Inferior parietal cortex (tissue), 1 donor: ENCODE data around the gene GNG13.

Experiments used
- DNase-seq: peaks from one replicate; pipeline ENCODE4 v3.0.0-alpha.2; 2016; ENCODE audit errors: extremely low spot score

GNG13 gene

GRCh38 chr16:813916-814412 is 13.4 kb upstream of the GNG13 start:
- DNase-seq = no peak

DNA sequence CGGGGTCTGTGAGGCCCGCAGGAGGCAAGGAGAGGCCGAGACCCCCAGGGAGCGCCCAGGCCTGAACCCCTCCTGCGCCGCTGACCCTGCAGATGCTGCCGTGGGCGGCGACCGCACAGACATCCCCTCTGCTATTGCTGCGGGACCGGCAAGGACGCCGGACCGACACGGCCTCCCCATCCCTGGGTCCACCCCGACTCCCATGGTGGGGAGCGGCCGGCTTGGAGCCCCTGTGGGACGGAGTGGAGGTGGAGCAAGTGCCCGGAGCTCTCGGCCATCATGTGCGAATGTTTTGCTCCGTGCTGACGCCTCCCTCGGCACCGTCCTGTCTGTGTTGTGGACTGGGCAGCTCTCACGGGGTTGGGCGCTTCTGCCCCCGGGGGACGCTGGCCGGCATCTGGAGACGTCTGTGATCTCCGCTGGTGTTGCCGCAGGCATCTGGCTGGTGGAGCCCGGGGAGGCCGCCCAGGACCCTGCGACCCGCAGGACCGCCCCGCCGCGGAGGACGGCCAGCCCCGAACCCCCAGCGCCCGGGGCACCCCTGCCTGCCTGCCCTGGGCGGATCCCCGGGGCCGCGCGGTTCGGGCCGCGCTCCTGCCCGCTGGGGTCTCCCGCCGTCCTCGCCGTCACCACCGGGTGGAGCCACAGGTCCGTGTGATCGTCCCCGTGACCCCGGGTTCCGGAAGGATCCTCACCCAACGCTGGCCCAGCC is 12.8 kb upstream of the GNG13 start:
- DNase-seq = peak; percentile 52

- DNase-seq = no peak
Measured at GRCh38 chr16:808085-808386, 7.5 kb upstream of the GNG13 start.

- DNase-seq = peak; percentile 92
Measured at GRCh38 chr16:807347-808084, 7.0 kb upstream of the GNG13 start.

DNA sequence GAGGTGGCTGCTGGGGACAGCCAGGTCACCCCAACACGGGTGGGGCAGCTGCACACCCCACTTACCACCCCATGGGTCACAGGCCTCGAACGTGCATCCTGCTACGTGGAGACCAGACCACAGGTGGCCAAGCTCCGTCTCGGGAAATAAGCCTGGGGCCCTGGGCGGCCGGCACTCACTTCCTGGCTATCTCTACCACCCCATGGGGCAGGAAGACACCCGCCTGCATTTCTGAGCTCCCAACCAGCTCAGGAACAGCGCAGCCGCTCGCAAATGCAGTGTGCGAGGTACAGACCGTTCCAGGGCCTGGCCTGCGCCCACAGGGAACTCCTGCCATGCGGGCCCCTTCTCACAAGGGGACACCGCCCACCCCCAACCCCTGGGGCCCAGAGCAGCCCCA is 4.9 kb upstream of the GNG13 start:
- no peak for DNase-seq

GRCh38 chr16:804193-805048 is 3.9 kb upstream of the GNG13 start:
- no peak for DNase-seq

DNA sequence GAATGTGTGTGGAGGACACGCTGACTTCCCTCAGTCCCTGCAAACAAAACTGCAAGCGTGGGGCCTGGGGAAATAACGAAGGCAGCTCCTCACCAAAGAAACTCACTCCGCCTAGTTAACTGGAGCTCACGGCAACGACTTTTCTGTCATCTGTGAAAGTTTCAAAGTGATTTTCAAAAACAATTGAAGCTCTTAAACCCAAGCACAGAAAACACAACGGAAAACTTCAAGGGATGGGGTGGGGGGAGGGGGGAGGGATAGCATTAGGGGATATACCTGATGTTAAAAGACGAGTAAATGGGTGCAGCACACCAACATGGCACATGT is 3.2 kb upstream of the GNG13 start:
- no peak for DNase-seq

DNA sequence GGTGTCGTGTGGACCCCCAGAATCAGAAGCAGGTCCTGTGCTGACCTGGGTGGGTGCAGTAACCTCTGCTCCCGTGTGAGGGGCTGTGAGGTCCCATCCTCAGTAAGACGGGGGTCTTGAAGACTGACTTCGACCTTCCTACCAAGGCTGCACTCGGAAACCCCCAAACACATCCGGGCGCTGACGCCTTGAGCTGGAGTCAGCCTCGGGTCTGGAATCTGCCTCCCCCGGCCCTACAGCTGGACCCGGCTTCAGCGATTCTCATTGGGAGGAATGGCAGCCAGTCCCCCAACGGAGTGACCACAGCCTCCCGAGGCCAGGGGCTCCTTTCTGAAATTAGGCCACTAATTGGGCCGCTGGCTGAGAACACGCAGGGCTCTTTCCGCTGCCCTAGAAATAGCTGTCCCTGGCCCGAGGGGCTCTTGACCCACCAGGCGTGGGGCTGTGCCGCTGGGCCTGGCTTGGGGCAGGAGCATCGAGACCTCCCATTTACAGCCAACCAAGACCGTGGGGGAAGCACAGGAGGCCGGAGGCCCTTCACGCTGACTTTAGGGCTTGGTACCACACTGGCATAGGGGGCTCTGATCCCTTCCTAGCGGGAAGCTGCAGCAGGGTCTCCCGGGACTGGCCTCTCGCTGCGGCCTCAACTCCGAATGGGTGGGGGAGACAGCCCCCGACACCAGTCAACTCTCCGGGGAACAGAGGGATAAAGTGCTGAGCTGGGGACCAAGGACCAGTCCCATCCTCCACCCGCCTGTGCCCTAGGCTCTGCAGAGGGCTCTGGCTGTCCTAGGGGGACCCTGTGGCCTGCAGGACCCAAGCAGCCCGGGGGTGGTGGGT is 2.6 kb upstream of the GNG13 start:
- DNase-seq = no peak

GRCh38 chr16:802461-802860 is 1.9 kb upstream of the GNG13 start:
- no peak for DNase-seq

DNA sequence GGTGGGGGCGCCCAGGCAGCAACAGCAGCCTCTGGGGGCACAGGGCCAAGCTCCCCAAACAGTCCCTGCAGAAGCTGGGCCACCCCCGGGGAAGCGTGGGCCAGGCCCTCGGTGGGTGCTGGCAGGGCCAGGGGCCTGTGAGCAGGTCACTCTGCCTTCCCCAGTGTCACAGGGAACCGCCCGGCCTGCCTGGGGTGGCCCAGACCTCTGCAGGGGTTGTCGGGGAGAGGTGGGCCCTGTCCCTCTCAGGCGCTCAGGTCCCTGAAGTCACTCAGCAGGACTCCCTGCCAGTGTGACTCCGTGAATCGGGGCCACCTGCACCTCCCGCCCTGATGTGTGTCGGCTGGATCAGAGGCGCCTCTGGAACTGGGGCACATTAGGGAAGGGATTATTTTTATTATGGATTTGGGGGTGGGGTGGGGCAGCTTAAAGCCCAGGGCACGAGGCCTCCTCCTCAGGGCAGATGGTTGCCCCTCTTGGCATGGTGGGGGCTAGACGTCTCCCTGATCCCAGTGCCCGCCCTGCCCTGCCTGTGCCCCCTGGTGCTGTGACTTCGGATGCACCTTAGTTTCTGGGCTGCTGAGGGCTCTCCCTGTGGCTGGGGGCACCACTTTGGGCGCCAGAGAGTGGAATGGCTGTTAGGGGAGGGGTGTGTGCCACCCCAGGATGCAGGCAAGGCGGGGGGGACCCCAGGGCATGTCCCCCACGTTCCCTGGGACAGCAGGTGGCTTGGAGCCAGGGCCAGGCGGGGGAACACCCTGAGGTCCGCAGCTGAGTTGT is 1.2 kb upstream of the GNG13 start:
- no peak for DNase-seq

- DNase-seq = no peak
Measured at GRCh38 chr16:800834-801511, 439 bp upstream of the GNG13 start.

GRCh38 chr16:799111-799947 is 1.2 kb downstream of the GNG13 start:
- DNase-seq = no peak

DNA sequence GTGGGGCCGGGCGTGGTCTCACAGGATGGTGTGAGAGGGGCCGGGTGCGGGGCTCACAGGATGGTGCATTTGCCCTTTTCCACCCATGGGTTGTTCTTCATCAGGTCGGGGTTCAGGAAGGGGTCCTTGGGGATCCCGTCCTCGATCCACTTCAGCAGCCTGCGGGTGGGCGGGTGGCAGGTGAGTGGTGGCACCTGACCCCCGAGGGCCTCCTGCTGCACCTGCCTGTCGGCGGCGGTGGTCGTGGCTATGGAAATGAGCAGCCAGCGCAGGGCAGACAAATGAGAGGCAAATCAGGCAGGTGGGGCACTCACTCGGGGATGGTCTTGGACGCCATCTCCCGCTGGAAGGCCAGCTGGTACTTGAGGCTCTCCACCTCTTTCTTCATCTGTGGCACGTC is 1.9 kb downstream of the GNG13 start:
- DNase-seq = no peak

DNA sequence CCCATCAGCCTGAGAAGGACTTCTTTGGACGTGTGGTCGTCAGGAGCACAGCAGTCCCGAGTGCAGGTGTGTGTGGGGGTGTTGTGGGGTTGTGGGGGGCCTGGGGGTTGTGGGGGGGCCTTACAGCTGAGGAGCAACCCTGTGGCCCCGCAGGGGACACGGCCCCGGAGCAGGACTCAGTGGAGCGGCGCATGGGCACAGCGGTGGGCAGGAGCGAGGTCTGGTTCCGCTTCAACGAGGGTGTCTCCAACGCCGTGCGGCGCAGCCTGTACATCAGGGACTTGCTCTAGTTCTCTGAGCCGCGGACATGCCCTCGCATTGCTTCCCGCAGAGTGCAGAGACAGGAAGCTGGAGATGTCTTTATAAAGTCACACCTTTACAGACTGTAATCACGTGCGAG is 2.8 kb downstream of the GNG13 start:
- no peak for DNase-seq

DNA sequence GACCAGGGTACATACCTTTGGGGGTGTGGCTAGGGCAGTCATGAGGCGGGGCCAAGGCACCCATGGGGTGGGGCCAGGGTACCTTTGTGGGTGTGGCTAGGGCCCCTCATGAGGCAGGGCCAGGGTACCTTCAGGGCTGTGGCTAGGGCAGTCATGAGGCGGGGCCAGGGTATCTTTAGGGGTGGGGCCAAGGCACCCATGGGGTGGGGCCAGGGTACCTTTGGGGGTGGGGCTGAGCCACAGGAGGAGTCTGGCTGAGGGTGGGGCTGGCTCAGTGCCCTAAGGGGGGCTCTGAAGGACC is 3.5 kb downstream of the GNG13 start:
- DNase-seq = no peak

DNA sequence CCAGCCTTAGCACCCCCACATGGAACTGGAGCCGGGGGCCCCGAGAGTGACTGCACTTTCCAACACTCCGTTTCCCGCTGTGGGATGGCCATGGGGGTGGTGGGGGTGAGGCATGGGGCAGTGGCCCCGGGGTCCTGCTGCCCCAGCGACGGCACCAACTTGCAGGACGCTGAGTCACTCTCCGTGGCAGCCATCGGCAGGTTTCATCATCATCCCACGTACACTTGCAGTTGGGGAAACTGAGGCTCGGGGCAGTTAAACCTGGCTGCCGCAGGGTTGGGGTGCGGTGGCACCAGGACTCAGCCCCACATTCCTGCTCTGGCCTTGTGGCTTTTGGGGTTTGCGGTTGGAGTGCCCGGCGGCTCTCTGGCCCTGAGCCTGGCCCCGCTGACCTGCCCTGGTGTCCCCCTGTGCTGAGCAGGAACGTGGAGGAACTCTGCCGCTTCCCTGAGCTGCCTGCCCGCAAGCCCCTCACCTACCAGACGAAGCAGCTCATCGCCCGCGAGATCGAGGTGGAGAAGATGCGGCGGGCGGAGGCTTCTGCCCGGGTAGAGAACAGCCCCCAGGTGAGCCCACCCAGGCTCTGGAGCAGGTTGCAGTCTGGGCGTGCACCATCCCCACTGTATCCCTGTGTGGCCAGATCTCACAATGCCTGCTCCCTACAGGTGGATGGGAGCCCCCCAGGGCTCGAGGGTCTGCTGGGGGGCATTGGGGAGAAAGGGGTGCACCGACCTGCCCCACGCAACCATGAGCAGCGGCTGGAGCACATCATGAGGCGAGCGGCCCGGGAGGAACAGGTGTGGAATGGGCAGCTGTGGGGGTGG is 4.0 kb downstream of the GNG13 start:
- no peak for DNase-seq

GRCh38 chr16:795580-796229 is 4.8 kb downstream of the GNG13 start:
- no peak for DNase-seq

- DNase-seq = no peak
Measured at GRCh38 chr16:794853-795466, 5.6 kb downstream of the GNG13 start.
